Stimulated activated CD8-positive, alpha-beta memory T cell treated with anti-CD3 and anti-CD28 coated beads, Interleukin-4, amount 100 ng/mL, for 4 hours (primary cell): ENCODE results near the gene ALPG.
"Not testable (repeated sequence)": the region's sequence is repeated elsewhere in the genome, so short reads cannot be mapped to it uniquely, and the experiment has no call there.

Experiments
- DNase-seq, 2 donors: peaks; one replicate each; pipeline ENCODE4 v3.0.0-alpha.2; 2020; ENCODE audit warnings: low read depth in 2 of 2, low spot score in 1 of 2

The ALPG gene

GRCh38 chr2:232418466-232419244 lies 12.0 kb downstream of the ALPG start:
- no peak for DNase-seq

- DNase-seq = no peak
These were observed 12.8 kb downstream of the ALPG start for GRCh38 chr2:232419245-232420072.

GRCh38 chr2:232420073-232420454 lies 13.4 kb downstream of the ALPG start:
- DNase-seq = no peak

GRCh38 chr2:232420463-232421188 lies 14.0 kb downstream of the ALPG start:
- no peak for DNase-seq

- DNase-seq = no peak
These were observed 14.6 kb downstream of the ALPG start for GRCh38 chr2:232421189-232421785.

- DNase-seq = no peak
These were observed 15.4 kb downstream of the ALPG start for GRCh38 chr2:232422051-232422450.

GRCh38 chr2:232422996-232423395 lies 16.4 kb downstream of the ALPG start:
- not testable (repeated sequence) for DNase-seq

GRCh38 chr2:232423407-232423806 lies 16.8 kb downstream of the ALPG start:
- not testable (repeated sequence) for DNase-seq

GRCh38 chr2:232431705-232432590 lies 25.3 kb downstream of the ALPG start:
- DNase-seq = no peak

- no peak for DNase-seq
These were observed 26.0 kb downstream of the ALPG start for GRCh38 chr2:232432598-232433184.

- not testable (repeated sequence) for DNase-seq
These were observed 27.0 kb downstream of the ALPG start for GRCh38 chr2:232433622-232434021.

- no peak for DNase-seq
These were observed 27.4 kb downstream of the ALPG start for GRCh38 chr2:232434091-232434490.

- no peak for DNase-seq
These were observed 28.1 kb downstream of the ALPG start for GRCh38 chr2:232434563-232435374.

GRCh38 chr2:232435375-232435648 lies 28.7 kb downstream of the ALPG start:
- no peak for DNase-seq

- no peak for DNase-seq
These were observed 29.2 kb downstream of the ALPG start for GRCh38 chr2:232435805-232436204.

- DNase-seq = no peak
These were observed 29.9 kb downstream of the ALPG start for GRCh38 chr2:232436381-232437194.

GRCh38 chr2:232437195-232437571 lies 30.5 kb downstream of the ALPG start:
- DNase-seq = no peak

GRCh38 chr2:232438091-232438490 lies 31.4 kb downstream of the ALPG start:
- DNase-seq = no peak
